Fibroblast of skin of abdomen (primary cell): ENCODE data around the gene MRPS25.

Experiments used
- DNase-seq: peaks from one replicate; pipeline ENCODE4 v3.0.0-alpha.2; 2013

Gene MRPS25

GRCh38 chr3:15081960-15082664, 17.0 kb upstream of the MRPS25 start:
- no peak for DNase-seq

- DNase-seq = no peak
Observed at GRCh38 chr3:15079091-15079490, 14.0 kb upstream of the MRPS25 start.

- no peak for DNase-seq
Observed at GRCh38 chr3:15074500-15074899, 9.4 kb upstream of the MRPS25 start.

GRCh38 chr3:15071699-15072098, 6.6 kb upstream of the MRPS25 start:
- no peak for DNase-seq

DNA sequence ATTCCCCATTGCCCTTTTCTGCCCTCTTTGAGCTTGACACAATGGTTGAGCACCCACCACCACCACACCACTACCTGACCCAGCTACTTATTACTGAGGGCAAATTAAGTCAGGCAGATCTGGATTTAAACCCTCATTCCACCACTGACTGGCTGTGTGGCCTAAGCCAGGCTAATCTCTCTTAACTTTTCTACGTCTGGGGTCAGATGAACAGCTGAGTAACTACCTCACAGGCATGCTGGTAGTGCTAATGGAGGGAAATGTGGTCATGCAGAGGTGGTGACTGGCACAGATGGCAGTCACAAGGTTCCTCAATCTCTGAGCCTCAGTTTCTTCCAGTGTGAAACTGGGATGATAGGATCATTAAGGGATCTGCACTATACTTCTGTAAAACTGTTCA, 4.3 kb upstream of the MRPS25 start:
- no peak for DNase-seq

DNA sequence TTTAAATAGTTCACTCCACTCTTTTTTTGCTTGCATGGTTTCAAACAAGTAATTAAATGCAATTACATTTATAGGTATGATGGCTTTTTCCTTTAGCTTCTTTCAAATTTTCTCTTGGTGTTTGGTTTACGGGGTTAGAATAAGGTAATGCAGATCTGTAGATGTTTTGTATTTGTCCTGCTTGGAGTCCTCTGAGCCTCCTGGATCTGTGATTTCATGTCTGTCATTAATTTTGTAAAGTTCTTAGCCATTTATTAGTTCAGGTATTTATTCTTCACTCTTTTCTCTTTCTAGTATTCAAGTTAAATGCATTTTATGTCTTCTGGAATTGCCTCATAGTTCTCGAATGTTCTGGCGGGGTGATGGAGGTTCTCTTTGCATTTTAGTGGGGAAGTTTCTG, 1.4 kb upstream of the MRPS25 start:
- no peak for DNase-seq

DNA sequence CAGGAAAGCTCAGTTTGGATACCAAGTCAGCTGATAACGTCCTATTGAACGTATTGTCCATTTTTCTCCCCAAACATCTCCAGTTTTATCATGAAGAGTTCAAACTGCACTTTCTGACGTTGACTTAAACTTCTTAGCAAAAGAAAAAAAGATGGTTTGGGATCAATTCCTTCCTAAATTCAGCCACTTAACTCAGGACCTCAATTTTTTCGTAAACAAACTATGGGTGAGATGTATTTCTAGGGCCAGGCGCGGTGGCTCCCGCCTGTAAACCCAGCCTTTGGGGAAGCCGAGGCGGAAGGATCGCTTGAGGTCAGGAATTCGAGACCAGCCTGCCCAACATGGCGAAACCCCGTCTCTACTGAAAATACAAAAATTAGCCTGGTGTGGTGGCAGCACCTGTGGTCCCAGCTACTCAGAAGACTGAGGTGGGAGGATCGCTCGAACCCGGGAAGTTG, 464 bp upstream of the MRPS25 start:
- DNase-seq = no peak

DNA sequence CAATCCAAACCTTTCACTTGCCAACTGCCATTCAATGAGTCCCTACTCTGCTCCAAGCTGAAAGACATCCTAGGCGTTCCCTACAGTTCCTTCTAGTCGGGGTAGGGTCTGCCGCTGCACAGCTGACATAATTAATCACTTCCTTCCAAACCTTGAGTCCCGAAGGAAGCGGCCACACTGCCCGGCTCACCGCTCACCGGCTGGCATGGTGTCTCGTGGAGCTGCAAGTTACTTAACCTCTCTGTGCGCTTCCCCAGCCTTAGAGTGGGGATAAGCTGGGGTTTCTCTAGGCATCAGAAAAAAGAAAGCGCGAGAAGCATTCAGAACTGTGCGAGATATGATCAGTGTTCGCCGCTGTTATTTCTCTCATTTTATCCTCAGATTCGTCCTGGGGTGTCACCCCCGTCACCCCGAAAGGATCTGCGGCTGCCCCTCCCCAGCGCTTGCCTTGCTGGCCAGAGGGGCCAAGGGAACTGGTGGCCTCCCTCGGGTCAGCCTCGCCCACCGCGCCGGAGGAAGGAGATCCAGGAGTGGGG, 748 bp downstream of the MRPS25 start:
- DNase-seq = peak; percentile 9

GRCh38 chr3:15063656-15064286, 1.3 kb downstream of the MRPS25 start:
- no peak for DNase-seq

- no peak for DNase-seq
Observed at GRCh38 chr3:15063238-15063637, 1.9 kb downstream of the MRPS25 start.

DNA sequence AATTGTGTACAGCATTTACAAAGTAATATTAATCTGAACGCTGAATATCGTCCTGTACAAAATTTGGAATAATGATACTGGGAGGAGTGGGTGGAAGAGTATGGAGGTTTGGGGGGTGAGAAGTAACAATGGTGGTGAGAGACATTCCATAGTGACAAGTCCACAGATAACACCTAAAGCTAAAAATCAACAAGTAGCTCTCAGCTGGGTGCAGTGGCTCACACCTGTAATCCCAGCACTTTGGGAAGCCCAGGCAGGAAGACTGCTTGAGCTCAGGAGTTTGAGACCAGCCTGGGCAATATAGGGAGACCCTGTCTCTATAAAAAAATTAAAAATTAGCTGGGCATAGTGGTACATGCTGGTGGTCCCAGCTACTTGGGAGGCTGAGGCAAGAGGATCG, 5.1 kb downstream of the MRPS25 start:
- DNase-seq = no peak

DNA sequence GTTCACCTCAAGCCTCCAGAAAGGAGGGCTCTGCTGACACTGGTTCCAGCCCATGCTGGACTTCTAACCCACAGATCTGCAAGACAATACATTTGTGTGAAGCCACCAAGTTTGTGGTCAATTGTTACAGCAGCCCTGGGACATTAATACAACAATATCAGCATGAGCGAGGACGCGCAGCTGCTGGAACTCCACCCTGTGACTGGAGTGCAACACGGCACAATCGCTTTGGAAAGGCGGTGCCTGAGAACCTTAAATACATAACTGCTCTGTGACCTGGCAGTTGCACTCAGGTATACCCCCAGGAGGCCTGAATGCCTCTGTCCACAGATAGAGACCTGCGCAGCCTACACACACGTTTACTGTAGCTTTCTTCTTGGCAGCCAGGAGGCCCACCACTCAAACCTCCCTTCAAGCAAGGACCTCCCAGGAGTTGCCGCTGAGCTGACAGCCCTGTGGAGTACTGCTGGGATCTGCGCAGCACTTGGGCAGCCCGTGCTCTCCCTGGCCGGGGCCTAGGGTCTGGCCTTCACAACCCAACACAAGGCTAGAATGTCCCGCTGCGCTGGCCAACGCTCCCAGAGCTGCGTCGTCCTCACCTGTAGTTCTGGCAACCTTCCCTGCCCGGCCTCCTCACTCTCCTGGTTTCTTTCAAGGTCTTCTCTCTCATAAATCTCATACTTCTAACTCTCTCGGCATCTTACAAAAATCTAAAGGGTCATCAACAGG, 8.3 kb downstream of the MRPS25 start:
- DNase-seq = no peak

- peak; percentile 11 for DNase-seq
Observed at GRCh38 chr3:15055019-15055557, 10.0 kb downstream of the MRPS25 start.

GRCh38 chr3:15053541-15053940, 11.6 kb downstream of the MRPS25 start:
- DNase-seq = no peak

- no peak for DNase-seq
Observed at GRCh38 chr3:15052335-15053242, 12.5 kb downstream of the MRPS25 start.

GRCh38 chr3:15051531-15051930, 13.6 kb downstream of the MRPS25 start:
- peak; percentile 14 for DNase-seq

GRCh38 chr3:15050405-15051092, 14.6 kb downstream of the MRPS25 start:
- no peak for DNase-seq

GRCh38 chr3:15049584-15049983, 15.5 kb downstream of the MRPS25 start:
- no peak for DNase-seq

DNA sequence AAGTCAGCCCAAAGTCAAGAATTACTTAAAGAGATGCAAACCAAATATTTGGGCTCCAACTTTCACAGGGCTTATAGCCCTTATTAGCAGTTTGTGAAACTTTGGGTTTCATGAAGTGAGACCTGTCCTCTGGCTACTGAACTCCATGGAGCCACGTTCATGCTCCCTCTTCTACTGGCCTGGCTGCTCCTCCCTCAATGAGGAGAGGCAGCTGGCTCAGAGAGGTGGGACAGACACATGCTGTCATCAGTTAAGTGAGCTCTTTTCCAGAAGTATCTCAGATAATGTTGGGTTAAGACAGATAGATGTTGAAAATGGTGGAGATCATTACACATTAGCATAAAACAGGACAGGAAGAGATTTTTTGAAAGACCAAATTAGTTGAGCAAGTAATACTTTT, 19.4 kb downstream of the MRPS25 start:
- DNase-seq = no peak

- DNase-seq = no peak
Observed at GRCh38 chr3:15044326-15044725, 20.8 kb downstream of the MRPS25 start.

DNA sequence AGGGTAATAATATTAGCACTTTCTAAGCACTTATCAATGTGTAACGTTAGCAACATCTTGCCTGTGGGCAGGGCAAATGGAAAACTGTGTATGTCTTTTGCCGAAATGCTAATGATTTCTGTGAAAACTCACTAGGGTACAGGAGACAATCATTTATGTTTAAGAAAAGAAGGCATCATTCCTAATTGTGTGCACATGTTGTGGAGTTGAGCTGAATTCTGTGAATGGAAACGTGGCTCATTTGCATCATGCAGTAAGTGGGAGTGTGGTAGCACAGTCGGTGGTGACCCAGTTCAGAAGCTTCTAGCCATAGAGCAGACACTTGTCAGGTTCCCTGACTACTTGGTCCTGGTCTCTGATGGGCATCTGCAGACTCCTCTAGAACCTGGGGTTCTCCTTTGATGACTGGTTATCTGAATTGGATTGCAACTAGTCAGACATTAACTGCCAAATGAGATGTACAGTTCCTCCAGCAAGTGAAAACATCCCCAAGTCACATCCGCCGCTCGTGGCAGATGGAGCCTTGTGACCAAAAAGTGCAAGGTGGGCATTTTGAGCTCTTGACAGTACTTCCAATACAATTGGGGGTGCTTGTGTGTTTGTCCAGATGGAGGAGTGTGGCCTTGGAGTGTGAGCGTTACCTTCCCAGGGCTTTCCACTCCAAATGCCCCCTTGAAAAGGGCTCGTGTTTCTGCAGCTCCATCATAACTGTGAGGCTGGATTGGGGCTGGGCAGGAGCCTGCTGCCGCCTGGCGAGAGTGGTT, 21.5 kb downstream of the MRPS25 start:
- DNase-seq = peak; percentile 23
